ENCODE measurements around the gene SNX33.
"Not testable (repeated sequence)": the region's sequence is repeated elsewhere in the genome, so short reads cannot be mapped to it uniquely, and the experiment has no call there.

The SNX33 gene

GRCh38 chr15:75703440-75704262, 55.9 kb downstream of the SNX33 start:
- not testable (repeated sequence) for DNase-seq

DNA sequence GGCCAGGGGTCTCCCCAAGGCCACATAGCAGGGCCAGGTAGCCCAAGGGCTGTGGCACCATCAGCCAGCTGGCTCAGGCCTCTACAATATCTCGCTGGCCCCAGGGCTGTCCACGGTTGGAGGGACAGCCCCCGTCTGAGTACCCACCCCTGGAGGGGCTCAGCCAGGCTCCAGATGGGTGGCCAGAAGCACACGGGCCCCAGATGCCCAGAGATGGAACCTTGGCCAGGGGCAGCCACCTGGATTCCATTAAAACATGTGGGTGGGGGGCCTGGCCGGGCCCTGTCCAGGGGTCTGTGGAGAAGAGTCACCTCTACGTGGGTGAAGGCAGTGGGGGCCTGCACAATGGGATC, 56.5 kb downstream of the SNX33 start:
- no peak for DNase-seq

DNA sequence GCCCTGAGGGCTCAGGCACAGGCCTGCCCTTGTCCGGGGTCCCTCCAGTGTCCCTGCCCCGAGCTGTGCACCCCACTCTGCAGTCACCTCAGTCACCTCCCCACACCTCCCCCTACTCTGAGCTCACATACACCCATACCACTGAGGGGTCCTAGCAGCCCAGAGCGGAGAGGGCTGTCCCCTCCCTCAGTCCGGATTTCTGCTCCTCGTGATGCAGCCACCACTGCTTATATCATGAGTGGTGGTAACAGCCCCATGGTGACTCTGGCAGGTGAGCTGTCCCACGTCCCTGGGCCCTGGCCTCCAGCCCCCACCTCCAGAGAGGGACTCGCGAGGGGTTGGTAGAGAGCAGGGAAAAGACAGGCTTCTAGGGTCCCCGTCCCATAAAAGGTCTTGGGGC, 56.9 kb downstream of the SNX33 start:
- DNase-seq: no peak

- DNase-seq: not testable (repeated sequence)
Measured at GRCh38 chr15:75705375-75705774, 57.7 kb downstream of the SNX33 start.

- DNase-seq: no peak
Measured at GRCh38 chr15:75705854-75706681, 58.4 kb downstream of the SNX33 start.

DNA sequence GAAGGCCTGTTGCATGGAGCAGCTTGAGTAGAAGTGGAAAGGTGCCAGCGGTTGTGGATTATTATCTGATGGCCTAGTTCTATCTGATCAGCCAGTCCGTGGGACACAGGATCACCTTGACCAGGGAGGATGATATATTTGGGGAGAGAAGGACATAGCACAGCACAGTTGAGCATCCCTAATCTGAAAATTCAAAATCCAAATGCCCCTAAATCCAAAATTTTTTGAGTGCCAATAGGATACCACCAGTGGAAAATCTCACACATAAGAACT, 58.9 kb downstream of the SNX33 start:
- DNase-seq: no peak

DNA sequence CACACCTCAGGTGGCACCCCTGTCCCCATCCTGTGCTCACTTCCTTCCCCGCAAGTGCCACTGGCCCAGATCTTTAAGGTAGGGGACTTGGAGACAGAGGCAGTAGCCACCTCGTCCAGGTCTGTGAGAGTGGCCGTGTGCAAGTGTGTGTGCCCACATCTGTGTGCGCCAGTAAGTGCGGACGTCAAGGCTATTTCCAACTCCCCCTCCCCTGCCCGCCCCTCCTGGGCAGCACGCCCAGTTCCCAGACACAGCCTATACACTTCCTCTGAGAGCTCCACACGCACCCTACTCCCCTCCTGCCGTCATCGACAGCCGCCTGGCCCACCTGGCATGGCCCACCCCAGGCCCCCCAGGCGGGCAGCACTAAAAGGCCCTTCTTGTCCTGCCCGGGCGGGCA, 61.7 kb downstream of the SNX33 start:
- not testable (repeated sequence) for DNase-seq

- not testable (repeated sequence) for DNase-seq
Measured at GRCh38 chr15:75710874-75711273, 63.2 kb downstream of the SNX33 start.

DNA sequence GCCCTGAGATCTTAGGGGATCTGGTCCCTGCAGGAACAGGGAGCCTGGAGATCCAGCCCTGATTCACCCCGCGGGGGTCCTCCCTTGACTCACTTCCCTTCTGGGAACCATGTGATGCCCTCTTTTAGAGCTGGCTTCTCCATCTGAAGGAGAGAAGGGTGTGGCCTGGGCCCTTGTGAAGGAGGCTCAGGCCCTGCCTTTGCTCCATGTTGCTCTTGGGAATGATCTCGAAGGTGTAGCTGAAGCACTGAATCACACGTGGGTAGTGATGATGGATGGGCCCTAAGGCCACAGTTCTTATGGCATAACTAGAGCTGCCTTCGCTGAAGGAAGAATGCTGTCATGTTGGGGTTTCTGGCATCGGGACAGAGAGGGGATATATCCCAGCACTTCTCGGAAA, 63.8 kb downstream of the SNX33 start:
- not testable (repeated sequence) for DNase-seq

Data from activated T-cell treated with anti-CD3 and anti-CD28 coated beads, Interleukin-2, amount 50 U/mL, for 1 hour (primary cell).